Activated T-helper 17 cell treated with anti-CD3 and anti-CD28 coated beads, Interleukin-2, amount 50 U/mL, for 72 hours (primary cell): ENCODE measurements around the gene SAMHD1. TPM values are rescaled to one million over a fixed set of nuclear protein-coding genes. Genes with fewer than 3 reads are reported as not detected.
A peak's percentile ranks its signal among the peaks of the same experiment; 100 is the strongest.
"Not testable (repeated sequence)": the region's sequence is repeated elsewhere in the genome, so short reads cannot be mapped to it uniquely, and the experiment has no call there.

Experiments
- ATAC-seq: fragments of 150-1000 bp; cut with Tn5 transposase; replicated peaks from 2 replicates; pipeline ENCODE4 v1.10.0; 2021; ENCODE audit warnings: mild to moderate bottlenecking, moderate library complexity
- H3K27ac Mint-ChIP-seq: one replicate; pipeline ENCODE4 v1.8.0; 2022; ENCODE audit warnings: mixed read lengths
- H3K27me3 Mint-ChIP-seq: one replicate; pipeline ENCODE4 v1.8.0; 2022; ENCODE audit warnings: mixed read lengths
- H3K36me3 Mint-ChIP-seq: one replicate; pipeline ENCODE4 v1.8.0; 2022; ENCODE audit warnings: low read depth, mild to moderate bottlenecking, mixed read lengths
- H3K4me1 Mint-ChIP-seq: one replicate; pipeline ENCODE4 v1.8.0; 2022; ENCODE audit warnings: mixed read lengths
- H3K4me3 Mint-ChIP-seq: one replicate; pipeline ENCODE4 v1.8.0; 2022; ENCODE audit warnings: mild to moderate bottlenecking, mixed read lengths
- H3K9me3 Mint-ChIP-seq: one replicate; pipeline ENCODE4 v1.8.0; 2022; ENCODE audit warnings: mixed read lengths
- total RNA-seq, 2 donors: library from RNA; stranded (reverse); gene quantifications; one replicate each; pipeline ENCODE4 v1.2.3, GENCODE V29; 2022

Gene SAMHD1
- total RNA-seq, 2 donors from 2014 or later = 64.6 to 140 TPM

- ATAC-seq = no peak
- peaks cover 12% of the 10 kb centered on the region for H3K4me1 Mint-ChIP-seq
- H3K4me3 Mint-ChIP-seq = no peak overlapping the region
- peak overlapping the region; percentile 77 for H3K27ac Mint-ChIP-seq
- H3K36me3 Mint-ChIP-seq = no peaks in the 10 kb centered on the region
- H3K9me3 Mint-ChIP-seq = no peaks in the 10 kb centered on the region
- H3K27me3 Mint-ChIP-seq = no peaks in the 10 kb centered on the region
Observed at GRCh38 chr20:36880741-36881250, 70.7 kb downstream of the SAMHD1 start.

GRCh38 chr20:36878941-36879340 lies 72.6 kb downstream of the SAMHD1 start:
- Mint-ChIP-seq H3K9me3 (no peaks in the 10 kb centered on the region), H3K36me3 (no peaks in the 10 kb centered on the region)

GRCh38 chr20:36876473-36876833 lies 75.1 kb downstream of the SAMHD1 start:
- peaks cover 2% of the 10 kb centered on the region for H3K4me1 Mint-ChIP-seq
- no peak for ATAC-seq
- H3K9me3 Mint-ChIP-seq = no peaks in the 10 kb centered on the region
- H3K27ac Mint-ChIP-seq = peak overlapping the region; percentile 25
- no peaks in the 10 kb centered on the region for H3K36me3 Mint-ChIP-seq
- H3K4me3 Mint-ChIP-seq = no peak overlapping the region
- no peaks in the 10 kb centered on the region for H3K27me3 Mint-ChIP-seq

More at GRCh38 chr20:36878941-36879340, 72.6 kb downstream of the SAMHD1 start:
- ATAC-seq = no peak
- Mint-ChIP-seq H3K27ac (no peak overlapping the region), H3K4me1 (peaks cover 12% of the 10 kb centered on the region), H3K4me3 (no peak overlapping the region), H3K27me3 (no peaks in the 10 kb centered on the region)

- no peaks in the 10 kb centered on the region for H3K9me3 Mint-ChIP-seq
- no peaks in the 10 kb centered on the region for H3K27me3 Mint-ChIP-seq
- peak within 1 kb of the TSS; percentile 34 for H3K27ac Mint-ChIP-seq
- H3K36me3 Mint-ChIP-seq = no peaks in the 10 kb centered on the region
- no peak within 1 kb of the TSS for H3K4me3 Mint-ChIP-seq
- no peaks in the 10 kb centered on the region for H3K4me1 Mint-ChIP-seq
- no peak for ATAC-seq
Observed at GRCh38 chr20:36875702-36876472, 75.6 kb downstream of the SAMHD1 start, which contains the start of gene TLDC2. Gene TLDC2 (plus strand): TSS chr20:36876138. CDS start chr20:36876175, 37 bp downstream.

GRCh38 chr20:36875093-36875492 lies 76.4 kb downstream of the SAMHD1 start:
- ATAC-seq, H3K4me1 Mint-ChIP-seq, H3K4me3 Mint-ChIP-seq, H3K9me3 Mint-ChIP-seq, H3K27me3 Mint-ChIP-seq, H3K27ac Mint-ChIP-seq, H3K36me3 Mint-ChIP-seq: not testable (repeated sequence)

- no peaks in the 10 kb centered on the region for H3K36me3 Mint-ChIP-seq
- no peaks in the 10 kb centered on the region for H3K9me3 Mint-ChIP-seq
- H3K27me3 Mint-ChIP-seq = no peaks in the 10 kb centered on the region
- ATAC-seq = no peak
- H3K4me3 Mint-ChIP-seq = no peak overlapping the region
- H3K27ac Mint-ChIP-seq = no peak overlapping the region
- H3K4me1 Mint-ChIP-seq = no peaks in the 10 kb centered on the region
Observed at GRCh38 chr20:36873498-36874189, 77.9 kb downstream of the SAMHD1 start.

GRCh38 chr20:36872852-36873251 lies 78.7 kb downstream of the SAMHD1 start:
- H3K27me3 Mint-ChIP-seq = no peaks in the 10 kb centered on the region
- H3K27ac Mint-ChIP-seq = no peak overlapping the region
- H3K4me1 Mint-ChIP-seq = no peaks in the 10 kb centered on the region
- ATAC-seq = no peak
- H3K4me3 Mint-ChIP-seq = no peak overlapping the region
- no peaks in the 10 kb centered on the region for H3K9me3 Mint-ChIP-seq
- H3K36me3 Mint-ChIP-seq = no peaks in the 10 kb centered on the region

- H3K36me3 Mint-ChIP-seq = no peaks in the 10 kb centered on the region
- no peaks in the 10 kb centered on the region for H3K27me3 Mint-ChIP-seq
- no peak overlapping the region for H3K4me3 Mint-ChIP-seq
- no peak for ATAC-seq
- H3K27ac Mint-ChIP-seq = no peak overlapping the region
- H3K9me3 Mint-ChIP-seq = no peaks in the 10 kb centered on the region
- no peaks in the 10 kb centered on the region for H3K4me1 Mint-ChIP-seq
Observed at GRCh38 chr20:36871640-36872570, 79.6 kb downstream of the SAMHD1 start.

- ATAC-seq = no peak
- H3K4me3 Mint-ChIP-seq = no peak overlapping the region
- H3K9me3 Mint-ChIP-seq = no peaks in the 10 kb centered on the region
- no peak overlapping the region for H3K27ac Mint-ChIP-seq
- no peaks in the 10 kb centered on the region for H3K36me3 Mint-ChIP-seq
- peaks cover 5% of the 10 kb centered on the region for H3K4me1 Mint-ChIP-seq
- peaks cover 16% of the 10 kb centered on the region for H3K27me3 Mint-ChIP-seq
Observed at GRCh38 chr20:36866681-36867495, 84.6 kb downstream of the SAMHD1 start.

- Mint-ChIP-seq H3K27me3 (peaks cover 19% of the 10 kb centered on the region), H3K9me3 (no peaks in the 10 kb centered on the region), H3K36me3 (no peaks in the 10 kb centered on the region), H3K4me1 (peaks cover 8% of the 10 kb centered on the region), H3K4me3 (no peak overlapping the region), H3K27ac (no peak overlapping the region)
- ATAC-seq = no peak
Observed at GRCh38 chr20:36866164-36866563, 85.3 kb downstream of the SAMHD1 start.

GRCh38 chr20:36865861-36866149 lies 85.7 kb downstream of the SAMHD1 start:
- Mint-ChIP-seq H3K27me3 (peaks cover 20% of the 10 kb centered on the region), H3K9me3 (no peaks in the 10 kb centered on the region), H3K27ac (no peak overlapping the region), H3K4me3 (no peak overlapping the region), H3K4me1 (peaks cover 9% of the 10 kb centered on the region), H3K36me3 (no peaks in the 10 kb centered on the region)
- ATAC-seq = no peak

GRCh38 chr20:36865076-36865860 lies 86.2 kb downstream of the SAMHD1 start:
- no peak for ATAC-seq
- Mint-ChIP-seq H3K9me3 (no peaks in the 10 kb centered on the region), H3K27me3 (peaks cover 20% of the 10 kb centered on the region), H3K27ac (no peak overlapping the region), H3K4me3 (peak overlapping the region; percentile 72), H3K4me1 (peaks cover 9% of the 10 kb centered on the region), H3K36me3 (no peaks in the 10 kb centered on the region)
